ENCODE measurements around the gene STX12.

The STX12 gene

DNA sequence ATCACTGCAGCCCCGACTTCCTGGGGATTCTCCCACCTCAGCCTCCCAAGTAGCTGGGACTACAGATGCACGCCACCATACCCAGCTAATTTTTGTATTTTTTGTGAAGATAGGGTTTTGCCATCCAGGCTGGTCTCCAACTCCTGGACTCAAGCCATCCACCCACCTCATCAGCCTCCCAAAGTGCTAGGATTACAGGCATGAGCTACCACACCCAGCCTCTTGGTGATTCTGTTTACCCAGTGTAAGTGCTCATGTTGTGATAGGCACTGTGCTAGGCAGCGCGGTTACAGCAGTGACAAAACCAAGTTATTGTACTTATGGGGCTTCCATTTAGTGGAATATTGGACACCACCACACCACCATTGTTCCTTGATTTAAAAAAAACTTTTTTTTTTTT, 9.7 kb upstream of the STX12 start:
- Histone ChIP-seq H3K9me3 (ENCODE audit: insufficient read depth, low read depth, low read length) (no peaks in the 10 kb centered on the region), H3F3A (ENCODE audit: low read depth) (no peaks in the 10 kb centered on the region), H3K9me2 (replicated peaks; ENCODE audit: low read depth, low read length) (no peaks in the 10 kb centered on the region), H3K4me2 (ENCODE audit: low read depth, low read length, poor library complexity, severe bottlenecking) (no peak overlapping the region), H3K36me3 (ENCODE audit: insufficient read depth, low read length) (peaks cover 5% of the 10 kb centered on the region; the same call in 1 of the 2 replicates), H3K27me3 (ENCODE audit: insufficient read depth, low read length, poor library complexity, severe bottlenecking) (no peaks in the 10 kb centered on the region), H3K9ac (ENCODE audit: low read depth, low read length, poor library complexity, severe bottlenecking) (no peak overlapping the region), H2AFZ (ENCODE audit: low read length) (no peak overlapping the region), H3K4me3 (ENCODE audit: low read length, poor library complexity, severe bottlenecking) (no peak overlapping the region), H3K4me1 (ENCODE audit: insufficient read depth, low read length, poor library complexity, severe bottlenecking) (no peaks in the 10 kb centered on the region), H4K20me1 (ENCODE audit: insufficient read depth, low read length, poor library complexity, severe bottlenecking) (no peaks in the 10 kb centered on the region), H3K79me2 (ENCODE audit: insufficient read depth, low read length) (no peaks in the 10 kb centered on the region)
- TF ChIP-seq EZH2phosphoT487 (IDR thresholded peaks at IDR 0.05; ENCODE audit: borderline replicate concordance) (no peak), CTCF (conservative IDR thresholded peaks at IDR 0.05; ENCODE audit: low read length) (no peak)

DNA sequence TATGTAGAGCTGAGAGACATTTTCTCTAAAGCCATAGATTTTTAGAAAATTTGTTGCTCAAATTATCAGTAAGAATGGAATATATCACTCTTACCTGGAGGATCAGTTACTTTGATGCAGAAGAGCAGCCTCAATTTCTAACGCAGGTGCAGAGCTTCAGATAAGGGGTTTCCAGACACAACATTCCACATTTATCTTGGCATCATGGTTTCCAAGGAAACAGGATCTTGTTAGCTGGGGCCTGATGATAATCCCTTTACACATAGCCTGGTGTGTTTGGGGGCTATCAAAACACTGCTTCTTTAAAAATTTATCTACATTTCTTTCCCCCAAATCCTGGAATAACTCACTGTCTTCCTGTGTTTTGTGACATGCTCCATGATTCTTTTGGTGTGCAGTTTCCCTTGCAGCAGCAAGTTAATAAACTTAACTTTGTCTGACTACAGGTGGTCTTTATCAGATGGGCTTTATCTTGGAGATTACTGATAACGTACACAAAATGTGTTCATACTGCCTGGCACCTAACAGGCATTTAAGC, 2.7 kb upstream of the STX12 start:
- Histone ChIP-seq H2AFZ (ENCODE audit: low read length) (no peak overlapping the region), H3F3A (ENCODE audit: low read depth) (peaks cover 3% of the 10 kb centered on the region; the same call in 1 of the 2 replicates), H3K4me3 (ENCODE audit: low read length, poor library complexity, severe bottlenecking) (no peak overlapping the region), H3K9me2 (replicated peaks; ENCODE audit: low read depth, low read length) (no peaks in the 10 kb centered on the region), H3K9ac (ENCODE audit: low read depth, low read length, poor library complexity, severe bottlenecking) (no peak overlapping the region), H3K36me3 (ENCODE audit: insufficient read depth, low read length) (no peaks in the 10 kb centered on the region), H3K79me2 (ENCODE audit: insufficient read depth, low read length) (peaks cover 23% of the 10 kb centered on the region), H3K4me2 (ENCODE audit: low read depth, low read length, poor library complexity, severe bottlenecking) (no peak overlapping the region), H3K27me3 (ENCODE audit: insufficient read depth, low read length, poor library complexity, severe bottlenecking) (no peaks in the 10 kb centered on the region), H3K4me1 (ENCODE audit: insufficient read depth, low read length, poor library complexity, severe bottlenecking) (peaks cover 19% of the 10 kb centered on the region), H3K9me3 (ENCODE audit: insufficient read depth, low read depth, low read length) (no peaks in the 10 kb centered on the region), H4K20me1 (ENCODE audit: insufficient read depth, low read length, poor library complexity, severe bottlenecking) (peaks cover 10% of the 10 kb centered on the region)
- TF ChIP-seq EZH2phosphoT487 (IDR thresholded peaks at IDR 0.05; ENCODE audit: borderline replicate concordance) (no peak), CTCF (conservative IDR thresholded peaks at IDR 0.05; ENCODE audit: low read length) (no peak)

DNA sequence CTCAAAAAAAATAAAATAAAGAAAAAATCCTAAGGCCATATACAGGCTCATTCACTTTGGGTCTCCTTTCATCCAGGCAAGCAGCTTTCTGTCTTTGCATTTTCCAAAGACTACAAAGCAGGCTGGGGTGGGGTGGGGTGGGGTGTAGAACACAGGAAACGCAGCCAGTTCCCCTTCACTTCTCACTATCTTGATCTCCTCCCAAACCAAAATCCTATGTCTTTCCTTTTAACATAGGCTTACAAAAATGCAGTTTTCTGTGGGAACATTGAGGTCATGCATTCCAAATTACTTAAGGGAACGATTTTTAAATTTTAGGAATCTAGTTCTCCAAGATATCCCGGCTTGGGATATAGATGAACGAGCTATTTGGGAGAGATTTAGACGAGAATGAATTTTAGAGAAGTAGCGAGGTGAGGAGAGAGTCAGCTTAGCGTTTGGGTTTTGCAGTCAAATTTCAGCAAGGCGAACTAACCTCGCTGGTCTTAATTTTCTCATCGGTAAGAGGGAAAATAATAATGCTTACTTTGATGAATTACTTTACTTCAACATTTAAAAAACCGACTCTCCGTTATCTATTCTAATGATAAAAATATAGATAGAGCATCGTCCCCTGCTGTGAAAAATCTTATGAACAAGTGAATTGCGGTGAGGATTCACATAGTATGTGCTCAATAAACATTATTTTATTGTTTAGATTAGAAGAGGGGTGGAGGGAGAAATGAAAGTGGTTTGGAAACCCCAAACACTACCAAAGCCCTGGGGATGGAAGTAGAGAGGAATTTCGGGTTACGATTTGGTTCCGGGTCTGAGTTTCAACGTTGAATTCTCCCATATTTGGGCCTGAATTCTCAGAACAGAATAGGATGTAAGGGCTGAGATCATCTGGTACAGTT, 735 bp upstream of the STX12 start:
- Histone ChIP-seq H3K9me3 (ENCODE audit: insufficient read depth, low read depth, low read length) (no peaks in the 10 kb centered on the region), H3K9ac (ENCODE audit: low read depth, low read length, poor library complexity, severe bottlenecking) (peak overlapping the region; percentile 41), H3K4me3 (ENCODE audit: low read length, poor library complexity, severe bottlenecking) (peak overlapping the region; percentile 95), H3F3A (ENCODE audit: low read depth) (peaks cover 3% of the 10 kb centered on the region; the same call in 1 of the 2 replicates), H3K79me2 (ENCODE audit: insufficient read depth, low read length) (peaks cover 38% of the 10 kb centered on the region), H3K36me3 (ENCODE audit: insufficient read depth, low read length) (no peaks in the 10 kb centered on the region), H3K4me2 (ENCODE audit: low read depth, low read length, poor library complexity, severe bottlenecking) (peak overlapping the region; percentile 86), H3K27me3 (ENCODE audit: insufficient read depth, low read length, poor library complexity, severe bottlenecking) (no peaks in the 10 kb centered on the region), H2AFZ (ENCODE audit: low read length) (peak overlapping the region; percentile 89), H3K4me1 (ENCODE audit: insufficient read depth, low read length, poor library complexity, severe bottlenecking) (peaks cover 27% of the 10 kb centered on the region), H3K9me2 (replicated peaks; ENCODE audit: low read depth, low read length) (no peaks in the 10 kb centered on the region), H4K20me1 (ENCODE audit: insufficient read depth, low read length, poor library complexity, severe bottlenecking) (peaks cover 13% of the 10 kb centered on the region)
- TF ChIP-seq EZH2phosphoT487 (IDR thresholded peaks at IDR 0.05; ENCODE audit: borderline replicate concordance) (no peak), CTCF (conservative IDR thresholded peaks at IDR 0.05; ENCODE audit: low read length) (no peak)
